ENCODE results near the gene CUL3. TPM values are rescaled to one million over a fixed set of nuclear protein-coding genes. Genes with fewer than 3 reads are reported as not detected.

The CUL3 gene
- total and polyA plus RNA-seq, 10 of the 15 experiments (the other 5 are each of a cell fraction or from before 2014, with no cell fraction given) = 22.0 to 95.4 (median 53.4) TPM

GRCh38 chr2:224584111-224584784, 915 bp downstream of the CUL3 start:
- BruUV-seq (replicated peaks) = no TSS peak
- H3K27me3 ChIP-seq (replicated peaks in 1 of 2; ENCODE audit: control insufficient read depth in 2 of 2, insufficient read depth in 2 of 2, low read length in 1 of 2) = no peaks in the 10 kb centered on the region
- ATAC-seq (no peak), FAIRE-seq (no peak), DNase-seq (ENCODE audit: low read depth, low spot score) (no peak)
- in situ Hi-C loops (cut with MboI) = loop anchor here (10.0 kb wide), 1 partner anchor 629 kb away; the partner anchor contains the start of gene MRPL44
- intact Hi-C loops (cut with micrococcal nuclease; ENCODE audit: unreplicated experiment) = loop anchor here (1.0 to 2.0 kb wide), 2 partner anchors 8 to 63 kb away; no protein-coding TSS in a partner anchor
- peak overlapping the region; percentile 85 for H3K4me2 ChIP-seq (ENCODE audit: control insufficient read depth, insufficient read depth)
- ChIA-PET POLR2A (interaction anchor here (0.5 to 2.3 kb wide), 8 partner anchors 10 to 73 kb away, joined by 3 to 11 read pairs (median 3); no protein-coding TSS in a partner anchor), RAD21 (ENCODE audit: unreplicated experiment) (interaction anchor here (0.6 to 7.6 kb wide), 8 partner anchors 9 to 263 kb away, joined by 3 to 91 read pairs (median 8); no protein-coding TSS in a partner anchor), CTCF (interaction anchor here (1.1 to 1.7 kb wide), 3 partner anchors 21 to 65 kb away, joined by 3 to 5 read pairs (median 3); no protein-coding TSS in a partner anchor), SMC1A (ENCODE audit: uncharacterized antibody, unreplicated experiment) (interaction anchor here (1.4 to 17.7 kb wide), 6 partner anchors 9 to 61 kb away, joined by 3 to 219 read pairs (median 7); no protein-coding TSS in a partner anchor)
- under 1% methylated on average over 42 of the region's 50 CpGs for WGBS (ENCODE audit: insufficient coverage, insufficient replicate concordance, low lambda C conversion rate, missing lambda C conversion rate)
- peaks cover 3% of the 10 kb centered on the region; the same call in 2 of the 3 replicates for H3K9me3 ChIP-seq (replicated peaks; ENCODE audit: control insufficient read depth, insufficient read depth, low read length)
- peaks cover 3% of the 10 kb centered on the region; the same call in 1 of the 2 replicates for H4K20me1 ChIP-seq (ENCODE audit: control insufficient read depth, insufficient read depth)
- peak overlapping the region; percentile 96 for H3K4me3 ChIP-seq
- peak overlapping the region; percentile 90 for H3K9ac ChIP-seq (ENCODE audit: control insufficient read depth, insufficient read depth, low read length)
- H3K36me3 ChIP-seq (ENCODE audit: control insufficient read depth in 2 of 2, insufficient read depth in 2 of 2, low read length in 1 of 2) = peaks cover 0 to 6% of the 10 kb centered on the region in 2 experiments; a peak in 1 of 4 replicates
- no peak overlapping the region; the same call in 1 of the 2 replicates for H2AFZ ChIP-seq (ENCODE audit: control insufficient read depth, low read depth, low read length)
- peaks cover 58% of the 10 kb centered on the region for H3K79me2 ChIP-seq (ENCODE audit: control insufficient read depth, insufficient read depth, low read length)
- peak overlapping the region; percentile 88 for H3K27ac ChIP-seq (ENCODE audit: control insufficient read depth, insufficient read depth)
- H3K4me1 ChIP-seq (ENCODE audit: control insufficient read depth, insufficient read depth, low read length) = no peaks in the 10 kb centered on the region
- no peak for TF ChIP-seq IRF3 (IDR thresholded peaks at IDR 0.05)
- 0 out of 2 replicates have a peak, but pooled peaks have one; percentile 29 for TF ChIP-seq POLR2A (IDR thresholded peaks at IDR 0.05; ENCODE audit: low read depth, low read length)
- TF ChIP-seq USF2 (IDR thresholded peaks at IDR 0.05; ENCODE audit: borderline replicate concordance, low read depth, low read length) = no peak
- no peak for TF ChIP-seq RUNX3 (IDR thresholded peaks at IDR 0.05; ENCODE audit: low read length)
- TF ChIP-seq ASH2L (IDR thresholded peaks at IDR 0.05; ENCODE audit: borderline replicate concordance, low read depth) = no peak
- no peak for TF ChIP-seq SMC3 (IDR thresholded peaks at IDR 0.05; ENCODE audit: borderline replicate concordance, low read length)
- TF ChIP-seq SIN3A (IDR thresholded peaks at IDR 0.05; ENCODE audit: low read depth, low read length) = 0 out of 2 replicates have a peak, but pooled peaks have one; percentile 1
- no peak for TF ChIP-seq PAX8 (IDR thresholded peaks at IDR 0.05)
- no peak for TF ChIP-seq IKZF2 (IDR thresholded peaks at IDR 0.05)
- no peak for TF ChIP-seq CBFB (IDR thresholded peaks at IDR 0.05; ENCODE audit: low read depth)
- TF ChIP-seq TCF7 (IDR thresholded peaks at IDR 0.05; ENCODE audit: borderline replicate concordance) = no peak
- TF ChIP-seq YY1 (IDR thresholded peaks at IDR 0.05; ENCODE audit: low read depth, low read length) = 0 out of 2 replicates have a peak, but pooled peaks have one; percentile 14
- peak; percentile 23; the same call in 1 of the 2 replicates for TF ChIP-seq POLR2AphosphoS5 (IDR thresholded peaks at IDR 0.05; ENCODE audit: low read length)
- TF ChIP-seq IRF5 (IDR thresholded peaks at IDR 0.05; ENCODE audit: borderline replicate concordance) = no peak
- TF ChIP-seq ETV6 (conservative IDR thresholded peaks at IDR 0.05 in 1 of 2, IDR thresholded peaks at IDR 0.05 in 1 of 2; ENCODE audit: borderline replicate concordance in 1 of 2, low read depth in 1 of 2) = no peak
- no peak for TF ChIP-seq FOXK2 (IDR thresholded peaks at IDR 0.05)
- TF ChIP-seq BCLAF1 (IDR thresholded peaks at IDR 0.05) = no peak

Measured in GM12878 (cell line).